BJ (cell line): ENCODE data around the gene ZCCHC24. TPM values are rescaled to one million over a fixed set of nuclear protein-coding genes. Genes with fewer than 3 reads are reported as not detected.

Experiments used
- CTCF ChIA-PET: fragments of 350-600 bp; formaldehyde crosslinking; extraction: SDS; loops from one replicate; lab custom pipeline; 2021; ENCODE audit warnings: antibody characterized with exemption, inconsistent platforms; lab: Yijun Ruan, JAX
- POLR2A ChIA-PET: fragments of 300-600 bp; sonication (Branson Sonifier 250); formaldehyde crosslinking; extraction: SDS; loops from one replicate; lab custom pipeline; 2021; ENCODE audit warnings: antibody characterized with exemption; lab: Charles Lee
- DNase-seq: peaks from one replicate; pipeline ENCODE4 v3.0.0-alpha.2; 2011; ENCODE audit warnings: low read depth
- H3K27me3 ChIP-seq: 2 replicates; pipeline ENCODE4 v1.6.0; 2011; ENCODE audit warnings: low read length; ENCODE audit not compliant: control insufficient read depth, insufficient read depth
- H3K36me3 ChIP-seq: 2 replicates; pipeline ENCODE4 v1.5.1; 2011; ENCODE audit warnings: low read length; ENCODE audit not compliant: control insufficient read depth, insufficient read depth
- H3K4me3 ChIP-seq: 2 replicates; pipeline ENCODE4 v1.5.1; 2011; ENCODE audit warnings: low read depth, mild to moderate bottlenecking, control low read depth, low read length
- polyA plus RNA-seq: library from polyadenylated mRNA; depleted of rRNA; stranded (reverse); fragments of >200 nt; gene quantifications from 2 replicates; pipeline ENCODE4 v1.2.3, GENCODE V29; 2011
- TF ChIP-seq, protein P1 (sequence below): IDR thresholded peaks from 2 replicates; pipeline ENCODE4 v1.5.1; 2011; ENCODE audit warnings: low read depth, mild to moderate bottlenecking, control low read depth, inconsistent platforms, low read length, moderate library complexity; ENCODE audit not compliant: insufficient read depth

ZCCHC24 gene
- polyA plus RNA-seq, 1 experiment: 49.1 TPM

DNA sequence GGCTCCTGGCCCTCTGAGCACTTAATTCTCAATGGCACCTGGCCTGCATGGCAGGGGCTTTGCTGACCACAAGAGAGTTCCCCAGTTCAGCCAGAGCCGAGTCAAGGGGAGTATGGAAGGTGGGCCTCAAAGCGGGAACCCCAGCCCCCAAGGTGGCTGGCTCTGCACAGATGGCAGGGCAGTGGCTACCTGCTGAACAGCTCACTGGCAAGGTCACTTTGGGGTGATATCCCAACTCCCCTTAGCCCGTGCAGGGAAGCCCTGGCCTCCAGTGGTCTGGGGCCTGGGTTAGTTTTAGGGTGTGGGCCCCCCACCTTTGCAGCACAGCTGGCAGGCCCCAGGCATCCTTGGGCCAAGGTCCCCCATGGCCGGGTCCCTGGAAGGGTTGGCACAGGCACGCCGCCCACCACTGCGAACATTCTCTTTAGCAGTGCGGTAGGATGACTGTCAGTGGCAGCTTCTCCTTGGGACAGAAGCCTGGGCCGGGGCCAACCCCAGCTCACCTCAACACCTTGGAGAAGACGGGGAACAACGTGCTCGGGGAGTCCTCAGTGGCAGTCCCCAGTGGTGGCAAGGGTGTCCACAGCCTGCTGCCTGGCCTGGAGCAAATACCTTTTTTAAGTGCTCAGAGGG is 61.3 kb downstream of the ZCCHC24 start:
- Histone ChIP-seq H3K4me3 (no peak overlapping the region), H3K36me3 (peaks cover 40% of the 10 kb centered on the region), H3K27me3 (no peaks in the 10 kb centered on the region)
- CTCF ChIA-PET: interaction anchor here (1.1 to 1.9 kb wide), 3 partner anchors 17 to 84 kb away, joined by 3 to 6 read pairs (median 4); no protein-coding TSS in a partner anchor
- TF ChIP-seq, protein P1, sequence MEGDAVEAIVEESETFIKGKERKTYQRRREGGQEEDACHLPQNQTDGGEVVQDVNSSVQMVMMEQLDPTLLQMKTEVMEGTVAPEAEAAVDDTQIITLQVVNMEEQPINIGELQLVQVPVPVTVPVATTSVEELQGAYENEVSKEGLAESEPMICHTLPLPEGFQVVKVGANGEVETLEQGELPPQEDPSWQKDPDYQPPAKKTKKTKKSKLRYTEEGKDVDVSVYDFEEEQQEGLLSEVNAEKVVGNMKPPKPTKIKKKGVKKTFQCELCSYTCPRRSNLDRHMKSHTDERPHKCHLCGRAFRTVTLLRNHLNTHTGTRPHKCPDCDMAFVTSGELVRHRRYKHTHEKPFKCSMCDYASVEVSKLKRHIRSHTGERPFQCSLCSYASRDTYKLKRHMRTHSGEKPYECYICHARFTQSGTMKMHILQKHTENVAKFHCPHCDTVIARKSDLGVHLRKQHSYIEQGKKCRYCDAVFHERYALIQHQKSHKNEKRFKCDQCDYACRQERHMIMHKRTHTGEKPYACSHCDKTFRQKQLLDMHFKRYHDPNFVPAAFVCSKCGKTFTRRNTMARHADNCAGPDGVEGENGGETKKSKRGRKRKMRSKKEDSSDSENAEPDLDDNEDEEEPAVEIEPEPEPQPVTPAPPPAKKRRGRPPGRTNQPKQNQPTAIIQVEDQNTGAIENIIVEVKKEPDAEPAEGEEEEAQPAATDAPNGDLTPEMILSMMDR: no peak
- POLR2A ChIA-PET: no interaction called here
- DNase-seq: no peak

DNA sequence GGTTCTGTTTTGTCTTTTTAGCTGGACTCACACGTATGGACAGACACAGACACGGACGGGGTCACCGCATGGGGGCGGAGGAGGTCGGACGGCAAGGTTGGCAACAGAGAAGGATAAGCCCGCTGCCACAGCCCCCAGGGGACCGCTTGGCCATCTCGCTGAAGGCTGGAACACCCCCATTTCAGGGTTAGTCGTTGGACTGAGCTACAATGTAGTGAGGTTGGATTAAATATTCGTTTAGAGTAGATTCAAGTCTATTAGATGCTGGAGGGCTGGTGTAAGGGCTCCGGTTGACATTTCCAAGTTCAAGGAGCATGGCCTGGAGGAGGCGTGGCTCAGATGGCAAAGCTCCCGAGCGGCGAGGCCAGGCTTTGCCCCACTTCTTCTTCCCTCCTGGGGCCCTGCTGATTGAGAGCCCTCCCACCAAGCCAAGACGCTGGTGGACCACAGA is 62.9 kb downstream of the ZCCHC24 start:
- no peaks in the 10 kb centered on the region for H3K27me3 ChIP-seq
- H3K4me3 ChIP-seq: no peak overlapping the region
- no peak for DNase-seq
- TF ChIP-seq, protein P1: no peak
- ChIA-PET POLR2A (no interaction called here), CTCF (interaction anchor here (1.1 to 1.9 kb wide), 4 partner anchors 8 to 85 kb away, joined by 3 to 6 read pairs (median 4); no protein-coding TSS in a partner anchor)
- peaks cover 25% of the 10 kb centered on the region for H3K36me3 ChIP-seq

DNA sequence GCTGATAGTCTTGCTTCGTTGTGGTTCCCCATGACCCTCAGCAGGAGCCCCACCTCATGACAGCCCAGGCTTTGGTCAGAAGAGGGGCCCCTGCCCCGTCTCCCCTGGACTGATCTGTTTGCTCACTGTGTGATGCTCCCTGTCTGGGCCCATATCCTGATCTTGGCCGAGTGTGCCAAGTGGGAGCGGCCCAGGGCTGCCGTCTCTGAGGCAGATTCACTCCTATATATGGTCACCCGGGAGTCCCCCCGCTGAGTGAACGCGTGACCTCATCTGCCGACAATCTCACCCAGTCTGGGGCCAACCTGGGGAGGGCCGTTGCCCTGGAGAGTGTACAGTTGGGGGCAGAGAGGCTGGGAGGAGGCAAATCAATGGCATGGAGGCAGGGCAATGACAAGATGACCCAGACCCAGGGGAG is 63.6 kb downstream of the ZCCHC24 start:
- TF ChIP-seq, protein P1: no peak
- peaks cover 20% of the 10 kb centered on the region for H3K36me3 ChIP-seq
- CTCF ChIA-PET: interaction anchor here (1.5 to 3.1 kb wide), 3 partner anchors 18 to 86 kb away, joined by 5 to 18 read pairs (median 6); no protein-coding TSS in a partner anchor
- POLR2A ChIA-PET: no interaction called here
- H3K4me3 ChIP-seq: no peak overlapping the region
- peak; percentile 50 for DNase-seq
- H3K27me3 ChIP-seq: no peaks in the 10 kb centered on the region

DNA sequence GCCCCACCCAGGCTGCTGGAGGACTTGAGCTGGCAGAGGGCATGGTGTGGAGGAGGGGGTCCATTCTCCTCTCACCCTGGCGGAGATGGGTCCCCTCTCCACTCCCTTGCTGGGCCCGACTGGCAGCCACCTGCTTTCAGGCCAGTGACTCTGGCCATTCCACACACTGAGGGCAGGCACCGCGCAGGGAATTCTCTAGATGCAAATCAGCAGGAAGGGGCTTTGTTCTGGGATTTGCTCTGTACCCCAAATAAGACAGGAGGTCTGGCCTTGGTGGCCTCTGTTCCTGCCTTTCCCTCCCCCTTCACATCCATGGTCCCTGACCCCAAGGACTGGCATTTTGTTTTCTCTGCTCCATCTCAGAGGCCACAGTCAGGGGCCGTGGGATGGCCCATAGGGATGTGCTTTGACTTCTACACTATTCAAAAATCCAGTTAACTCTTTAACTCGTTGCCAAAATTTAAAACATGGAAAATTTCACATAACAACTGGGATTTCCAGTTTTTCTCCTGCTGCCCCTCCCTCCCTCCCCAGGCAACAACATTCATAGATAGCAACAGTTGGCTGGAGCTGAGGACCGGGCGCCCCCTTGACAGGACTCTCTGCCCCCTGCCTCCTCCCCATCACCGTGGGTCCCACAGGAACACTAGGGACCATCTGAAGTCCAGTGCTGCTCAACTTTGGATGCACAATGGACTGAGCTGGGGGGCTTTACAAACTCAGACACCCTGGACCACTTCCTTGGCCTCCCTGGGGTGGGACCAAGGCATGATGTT is 64.3 kb downstream of the ZCCHC24 start:
- no peak overlapping the region for H3K4me3 ChIP-seq
- POLR2A ChIA-PET: no interaction called here
- H3K27me3 ChIP-seq: no peaks in the 10 kb centered on the region
- CTCF ChIA-PET: interaction anchor here (1.4 to 3.1 kb wide), 2 partner anchors 50 to 87 kb away, joined by 4 to 18 read pairs; no protein-coding TSS in a partner anchor
- no peak for DNase-seq
- TF ChIP-seq, protein P1: no peak
- H3K36me3 ChIP-seq: peaks cover 16% of the 10 kb centered on the region
